Trophoblast cell (in vitro differentiated cells and primary cell): ENCODE data around the gene HEBP2.

ENCODE experiments used
- DNase-seq, 2 donors: peaks; one replicate each; pipeline ENCODE4 v3.0.0-alpha.2; 2016
- H2AFZ ChIP-seq: 2 replicates; pipeline ENCODE4 v1.6.1; 2013; ENCODE audit warnings: low read length, moderate library complexity, mild to moderate bottlenecking; ENCODE audit not compliant: insufficient read depth, poor library complexity
- H2AK5ac ChIP-seq: 2 replicates; pipeline ENCODE4 v1.6.1; 2013; ENCODE audit warnings: mild to moderate bottlenecking, low read length
- H2BK120ac ChIP-seq: 2 replicates; pipeline ENCODE4 v1.6.1; 2013; ENCODE audit warnings: low read length, mild to moderate bottlenecking, moderate library complexity; ENCODE audit not compliant: insufficient read depth, poor library complexity
- H2BK12ac ChIP-seq: 2 replicates; pipeline ENCODE4 v1.6.1; 2013; ENCODE audit warnings: mild to moderate bottlenecking, low read length, moderate library complexity
- H2BK5ac ChIP-seq: 2 replicates; pipeline ENCODE4 v1.6.1; 2013; ENCODE audit warnings: low read length, low read depth, moderate library complexity, mild to moderate bottlenecking; ENCODE audit not compliant: poor library complexity
- H3K14ac ChIP-seq: 2 replicates; pipeline ENCODE4 v1.6.1; 2013; ENCODE audit warnings: mild to moderate bottlenecking, low read length
- H3K18ac ChIP-seq: 2 replicates; pipeline ENCODE4 v1.6.1; 2013; ENCODE audit warnings: mild to moderate bottlenecking, low read length
- H3K23ac ChIP-seq: 2 replicates; pipeline ENCODE4 v1.6.1; 2013; ENCODE audit warnings: low read length
- H3K27ac ChIP-seq: 2 replicates; pipeline ENCODE4 v1.5.1; 2013; ENCODE audit warnings: low read depth, mild to moderate bottlenecking, inconsistent platforms, low read length, moderate library complexity
- H3K27me3 ChIP-seq: 2 replicates; pipeline ENCODE4 v1.6.1; 2013; ENCODE audit warnings: inconsistent platforms, mild to moderate bottlenecking, low read length, moderate library complexity; ENCODE audit not compliant: insufficient read depth
- H3K36me3 ChIP-seq, 2 experiments: 1 replicate in 1 of 2; 2 replicates in 1 of 2; pipeline ENCODE4 v1.6.1; 2013; ENCODE audit warnings: low read length in 2 of 2, mild to moderate bottlenecking in 2 of 2, moderate library complexity in 1 of 2; ENCODE audit not compliant: insufficient read depth in 2 of 2, control insufficient read depth in 1 of 2
- H3K4ac ChIP-seq: 2 replicates; pipeline ENCODE4 v1.6.1; 2013; ENCODE audit warnings: low read depth, mild to moderate bottlenecking, low read length, moderate library complexity
- H3K4me1 ChIP-seq, 2 experiments: 1 replicate in 1 of 2; 2 replicates in 1 of 2; pipeline ENCODE4 v1.6.1; 2013; ENCODE audit warnings: low read length in 2 of 2, mild to moderate bottlenecking in 2 of 2, moderate library complexity in 1 of 2; ENCODE audit not compliant: insufficient read depth in 2 of 2, control insufficient read depth in 1 of 2
- H3K4me2 ChIP-seq: 2 replicates; pipeline ENCODE4 v1.6.1; 2013; ENCODE audit warnings: inconsistent platforms, mild to moderate bottlenecking, low read length, moderate library complexity
- H3K4me3 ChIP-seq: 2 replicates; pipeline ENCODE4 v1.5.1; 2013; ENCODE audit warnings: mild to moderate bottlenecking, low read depth, low read length, inconsistent platforms
- H3K79me1 ChIP-seq: one replicate; pipeline ENCODE4 v1.6.1; 2013; ENCODE audit warnings: low read length
- H3K79me2 ChIP-seq: 2 replicates; pipeline ENCODE4 v1.6.1; 2013; ENCODE audit warnings: low read length, mild to moderate bottlenecking; ENCODE audit not compliant: control insufficient read depth, insufficient read depth, poor library complexity
- H3K9ac ChIP-seq: 2 replicates; pipeline ENCODE4 v1.6.1; 2013; ENCODE audit warnings: mild to moderate bottlenecking, low read length
- H3K9me3 ChIP-seq: 2 replicates; pipeline ENCODE4 v1.6.1; 2013; ENCODE audit warnings: low read depth, mild to moderate bottlenecking, control low read depth, inconsistent platforms, low read length; ENCODE audit not compliant: insufficient read depth
- H4K12ac ChIP-seq: 2 replicates; pipeline ENCODE4 v1.6.1; 2013; ENCODE audit warnings: low read depth, mild to moderate bottlenecking, low read length, moderate library complexity
- H4K8ac ChIP-seq: 2 replicates; pipeline ENCODE4 v1.6.1; 2013; ENCODE audit warnings: low read depth, mild to moderate bottlenecking, low read length, moderate library complexity
- H4K91ac ChIP-seq: one replicate; pipeline ENCODE4 v1.6.1; 2013; ENCODE audit warnings: low read depth, mild to moderate bottlenecking, low read length, moderate library complexity
- WGBS: extraction: QIAGEN DNeasy Blood & Tissue Kit; methylation state at CpG from one replicate; pipeline ENCODE4 v1.1.7; 2013; ENCODE audit warnings: missing lambda C conversion rate; ENCODE audit not compliant: insufficient read length, insufficient coverage; ENCODE audit errors: extremely low coverage; 5-methylcytosine and 5-hydroxymethylcytosine counted together

HEBP2 gene

DNA sequence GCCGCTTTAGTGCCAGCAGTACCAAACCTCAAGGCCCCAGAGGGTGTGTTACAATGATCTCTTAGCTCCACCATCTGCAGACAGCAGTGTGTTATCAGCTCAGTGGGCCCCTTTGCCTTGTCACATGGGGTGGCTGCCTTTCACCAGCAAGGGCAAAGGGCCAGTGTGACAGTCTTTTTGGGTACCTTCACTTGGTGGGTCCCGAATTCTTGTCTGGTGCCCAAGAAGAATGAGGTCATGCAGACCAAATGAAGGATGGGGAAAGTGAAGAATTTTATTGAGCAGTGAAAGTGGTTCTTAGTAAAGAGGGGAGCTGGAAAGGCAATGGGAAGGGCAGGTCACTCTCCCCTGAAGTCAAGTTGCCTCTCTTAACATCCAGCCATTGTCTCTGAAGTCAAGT is 29.2 kb upstream of the HEBP2 start:
- Histone ChIP-seq H2BK120ac (no peak overlapping the region), H3K23ac (no peak overlapping the region), H3K27ac (no peak overlapping the region), H3K27me3 (no peaks in the 10 kb centered on the region), H3K14ac (no peak overlapping the region), H3K36me3 (no peaks in the 10 kb centered on the region), H3K79me2 (no peaks in the 10 kb centered on the region), H2AK5ac (no peak overlapping the region), H3K4me3 (no peak overlapping the region), H3K4me1 (no peaks in the 10 kb centered on the region), H3K18ac (no peak overlapping the region), H3K4ac (no peak overlapping the region), H2AFZ (no peak overlapping the region), H3K4me2 (no peak overlapping the region), H2BK12ac (no peak overlapping the region), H3K79me1 (no peaks in the 10 kb centered on the region), H3K9me3 (no peaks in the 10 kb centered on the region), H4K12ac (no peak overlapping the region), H2BK5ac (no peak overlapping the region), H3K9ac (no peak overlapping the region), H4K91ac (no peak overlapping the region), H4K8ac (no peak overlapping the region)
- no CpG with 5 or more reads among the region's 2 CpGs for WGBS
- DNase-seq, result no peak

DNA sequence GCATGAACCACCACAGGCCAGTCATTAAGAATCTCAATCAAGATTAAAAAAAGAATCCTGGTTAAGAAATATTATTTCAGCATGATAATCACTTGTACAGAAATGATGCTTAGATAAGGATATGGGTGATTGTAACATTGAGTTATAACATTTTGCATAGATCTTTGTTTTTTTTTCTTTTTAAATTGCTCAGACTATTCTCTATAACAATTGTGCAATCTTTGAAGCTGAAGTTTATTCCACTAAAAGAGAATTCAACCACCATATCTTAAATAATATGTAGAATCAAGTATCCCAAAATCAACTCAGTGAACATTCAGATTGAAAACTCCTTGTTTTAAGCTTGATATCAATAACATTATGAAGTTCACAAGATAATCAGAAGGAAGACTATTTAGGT is 27.0 kb upstream of the HEBP2 start:
- no peak overlapping the region for H3K4me2 ChIP-seq
- no peak overlapping the region for H2BK12ac ChIP-seq
- no peaks in the 10 kb centered on the region for H3K79me1 ChIP-seq
- H3K4me3 ChIP-seq, result no peak overlapping the region
- DNase-seq, result no peak
- H3K27me3 ChIP-seq, result no peaks in the 10 kb centered on the region
- no peak overlapping the region for H3K9ac ChIP-seq
- no peak overlapping the region for H4K8ac ChIP-seq
- H3K9me3 ChIP-seq, result no peaks in the 10 kb centered on the region
- no peaks in the 10 kb centered on the region for H3K4me1 ChIP-seq
- H2AFZ ChIP-seq, result no peak overlapping the region
- no peak overlapping the region for H3K4ac ChIP-seq
- H4K91ac ChIP-seq, result no peak overlapping the region
- no peaks in the 10 kb centered on the region for H3K79me2 ChIP-seq
- no peak overlapping the region for H2AK5ac ChIP-seq
- no peaks in the 10 kb centered on the region for H3K36me3 ChIP-seq
- no peak overlapping the region for H2BK120ac ChIP-seq
- H3K27ac ChIP-seq, result no peak overlapping the region
- no peak overlapping the region for H2BK5ac ChIP-seq
- no peak overlapping the region for H3K14ac ChIP-seq
- H3K18ac ChIP-seq, result no peak overlapping the region
- H3K23ac ChIP-seq, result no peak overlapping the region
- no peak overlapping the region for H4K12ac ChIP-seq

GRCh38 chr6:138377844-138378243 is 26.2 kb upstream of the HEBP2 start, which contains the start of gene SMIM28:
Gene SMIM28 (plus strand): TSS chr6:138377905. CDS start chr6:138378073, 168 bp downstream.
- H2AFZ ChIP-seq, result no peak within 1 kb of the TSS

DNA sequence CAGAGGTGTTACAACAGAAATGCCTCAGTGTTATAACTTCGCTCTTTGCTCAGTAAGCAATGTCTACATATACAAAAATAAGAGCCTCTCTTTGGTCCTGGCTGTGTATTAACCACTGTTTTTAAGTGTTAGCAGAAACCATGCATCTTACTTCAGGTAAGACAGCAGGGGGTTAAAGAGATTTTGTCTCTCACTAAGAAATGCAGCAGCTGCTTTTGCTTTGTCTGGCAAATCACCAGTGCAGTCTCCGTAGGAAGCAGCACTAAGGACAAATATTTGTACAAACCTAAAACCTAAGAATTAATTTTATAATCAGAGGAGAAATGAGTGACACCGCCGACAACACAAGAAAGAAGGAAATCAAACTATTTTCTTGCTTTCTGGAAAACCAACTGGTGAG is 25.6 kb upstream of the HEBP2 start:
- no peak overlapping the region for H2AK5ac ChIP-seq
- H2BK12ac ChIP-seq, result no peak overlapping the region
- no peaks in the 10 kb centered on the region for H3K79me1 ChIP-seq
- DNase-seq, result no peak
- no peaks in the 10 kb centered on the region for H3K27me3 ChIP-seq
- no peak overlapping the region for H3K9ac ChIP-seq
- H3K36me3 ChIP-seq, result no peaks in the 10 kb centered on the region
- H3K27ac ChIP-seq, result no peak overlapping the region
- no peak overlapping the region for H3K23ac ChIP-seq
- no peak overlapping the region for H2BK120ac ChIP-seq
- peaks cover 0 to 4% of the 10 kb centered on the region in 2 experiments for H3K4me1 ChIP-seq
- no peak overlapping the region for H3K18ac ChIP-seq
- WGBS, result no CpG with 5 or more reads among the region's 4 CpGs
- H4K12ac ChIP-seq, result no peak overlapping the region
- H4K91ac ChIP-seq, result no peak overlapping the region
- H2BK5ac ChIP-seq, result no peak overlapping the region
- no peak overlapping the region for H3K4me3 ChIP-seq
- H3K14ac ChIP-seq, result no peak overlapping the region
- no peak overlapping the region for H2AFZ ChIP-seq
- H3K4me2 ChIP-seq, result no peak overlapping the region
- no peak overlapping the region for H4K8ac ChIP-seq
- H3K4ac ChIP-seq, result no peak overlapping the region
- no peaks in the 10 kb centered on the region for H3K79me2 ChIP-seq
- no peaks in the 10 kb centered on the region for H3K9me3 ChIP-seq

More at GRCh38 chr6:138377844-138378243, 26.2 kb upstream of the HEBP2 start, which contains the start of gene SMIM28:
- Histone ChIP-seq H3K4me2 (no peak within 1 kb of the TSS), H2BK12ac (no peak within 1 kb of the TSS), H2BK120ac (no peak within 1 kb of the TSS), H3K4me1 (peaks cover 0 to 4% of the 10 kb centered on the region in 2 experiments), H3K79me1 (no peaks in the 10 kb centered on the region), H3K27ac (no peak within 1 kb of the TSS), H3K18ac (no peak within 1 kb of the TSS), H3K4ac (no peak within 1 kb of the TSS), H3K9ac (no peak within 1 kb of the TSS), H4K91ac (no peak within 1 kb of the TSS), H3K27me3 (no peaks in the 10 kb centered on the region), H2BK5ac (no peak within 1 kb of the TSS), H3K14ac (no peak within 1 kb of the TSS), H3K36me3 (no peaks in the 10 kb centered on the region), H4K8ac (no peak within 1 kb of the TSS), H3K23ac (no peak within 1 kb of the TSS), H2AK5ac (no peak within 1 kb of the TSS), H3K79me2 (no peaks in the 10 kb centered on the region), H3K4me3 (no peak within 1 kb of the TSS), H4K12ac (no peak within 1 kb of the TSS), H3K9me3 (no peaks in the 10 kb centered on the region)
- DNase-seq, result no peak
- WGBS, result no CpG with 5 or more reads among the region's 6 CpGs
